A549 treated with GW870086 at 1 μM for 4 hours (cell line): Measurements from ENCODE around the gene ELMOD3. TPM values are rescaled to one million over a fixed set of nuclear protein-coding genes. Genes with fewer than 3 reads are reported as not detected.

ENCODE experiments used
- total RNA-seq: library from RNA; stranded (reverse); fragments of 200-300 nt; extraction: Qiagen RNA extraction; gene quantifications from 5 replicates; pipeline ENCODE4 v1.2.3, GENCODE V29; 2022; ENCODE audit warnings: low read depth

ELMOD3 gene
- total RNA-seq = 10.4 to 13.1 TPM (median 12.4 TPM) in 5 replicates

GRCh38 chr2:85354286-85355072, at the start of gene ELMOD3, which contains the start of gene RETSAT:
TSS of gene ELMOD3 (plus strand) at chr2:85354769. CDS start at chr2:85357199, 2,430 bp downstream.
TSS of gene RETSAT (minus strand) at chr2:85354528. CDS start at chr2:85354507, 21 bp downstream.

GRCh38 chr2:85327822-85328617, 26.5 kb upstream of the ELMOD3 start, which contains the start of gene TGOLN2:
TSS of gene TGOLN2 (minus strand) at chr2:85327989. CDS start at chr2:85327962, 27 bp downstream.

GRCh38 chr2:85409845-85410583, 55.4 kb downstream of the ELMOD3 start, which contains the start of gene CAPG:
TSS of gene CAPG (minus strand) at chr2:85410366. CDS start at chr2:85402145, 8,221 bp downstream.

GRCh38 chr2:85418132-85419008, 63.8 kb downstream of the ELMOD3 start, which contains the start of gene SH2D6:
TSS of gene SH2D6 (plus strand) at chr2:85418714. CDS start at chr2:85429466, 10,752 bp downstream.

Other genes starting within 250 kb of the ELMOD3 start
- gene TCF7L1, start 221.4 kb upstream of the ELMOD3 start, total RNA-seq = 7.7 to 9.9 TPM (median 8.5 TPM) in 5 replicates
- gene TGOLN2, start 26.8 kb upstream of the ELMOD3 start, total RNA-seq = 82.0 to 110 TPM (median 102 TPM) in 5 replicates
- gene RETSAT, start 241 bp upstream of the ELMOD3 start, total RNA-seq = 46.0 to 55.7 TPM (median 53.1 TPM) in 5 replicates
- gene CAPG, start 55.6 kb downstream of the ELMOD3 start, total RNA-seq = 86.9 to 120 TPM (median 101 TPM) in 5 replicates
- gene SH2D6, start 63.9 kb downstream of the ELMOD3 start, total RNA-seq = 0.54 to 0.99 TPM (median 0.62 TPM) in 5 replicates
- 532 to 563 TPM (median 545 TPM) in 5 replicates for gene MAT2A, start 184.4 kb downstream of the ELMOD3 start, total RNA-seq
- gene GGCX, start 206.7 kb downstream of the ELMOD3 start, total RNA-seq = 41.7 to 44.9 TPM (median 44.0 TPM) in 5 replicates
- 15.8 to 18.4 TPM (median 17.3 TPM) in 5 replicates for gene VAMP8, start 222.8 kb downstream of the ELMOD3 start, total RNA-seq
- 0.28 to 0.31 TPM in 2 of 5 replicates, not detected in the others for gene VAMP5, start 229.7 kb downstream of the ELMOD3 start, total RNA-seq
- gene RNF181, start 241.0 kb downstream of the ELMOD3 start, total RNA-seq = 182 to 190 TPM (median 190 TPM) in 5 replicates
- gene TMEM150A, start 247.9 kb downstream of the ELMOD3 start, total RNA-seq = 11.7 to 15.1 TPM (median 13.9 TPM) in 5 replicates